ENCODE data around the gene KDM6B.

Gene KDM6B

DNA sequence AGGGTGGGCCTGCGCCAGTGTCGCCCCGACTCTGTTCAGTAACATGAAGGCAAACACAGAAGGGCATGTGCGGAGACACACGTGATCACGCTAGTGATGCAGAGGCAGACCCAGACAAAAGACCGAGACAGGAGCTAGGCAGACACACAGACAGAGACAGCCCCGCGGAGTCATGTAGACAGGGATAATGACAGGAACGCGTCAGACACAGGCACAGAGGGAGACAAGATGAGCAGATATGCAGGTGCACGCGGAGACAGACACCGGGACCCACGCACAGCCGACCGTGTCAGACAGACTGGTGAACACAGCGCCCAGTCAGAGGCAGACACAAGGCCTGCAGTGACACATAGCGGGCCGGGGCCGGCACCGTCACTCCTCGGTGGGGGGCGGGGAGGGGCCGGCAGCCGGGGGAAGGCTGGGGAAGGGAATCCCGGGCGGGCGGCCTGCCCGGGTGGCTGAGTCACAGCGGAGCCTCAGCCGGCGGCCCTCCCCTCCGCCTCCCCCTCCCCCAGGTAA lies 7.4 kb downstream of the KDM6B start:
- Mint-ChIP-seq H3K4me3 (peak overlapping the region; percentile 95 to 99), H3K36me3 (peaks cover 11 to 27% of the 10 kb centered on the region in 2 donors), H3K27ac (peak overlapping the region; percentile 100), H3K9me3 (no peaks in the 10 kb centered on the region), H3K27me3 (no peaks in the 10 kb centered on the region), H3K4me1 (peaks cover 53 to 80% of the 10 kb centered on the region in 2 donors)
- peak; percentile 80 for DNase-seq
- ATAC-seq (replicated peaks) = peak; percentile 34 to 35

DNA sequence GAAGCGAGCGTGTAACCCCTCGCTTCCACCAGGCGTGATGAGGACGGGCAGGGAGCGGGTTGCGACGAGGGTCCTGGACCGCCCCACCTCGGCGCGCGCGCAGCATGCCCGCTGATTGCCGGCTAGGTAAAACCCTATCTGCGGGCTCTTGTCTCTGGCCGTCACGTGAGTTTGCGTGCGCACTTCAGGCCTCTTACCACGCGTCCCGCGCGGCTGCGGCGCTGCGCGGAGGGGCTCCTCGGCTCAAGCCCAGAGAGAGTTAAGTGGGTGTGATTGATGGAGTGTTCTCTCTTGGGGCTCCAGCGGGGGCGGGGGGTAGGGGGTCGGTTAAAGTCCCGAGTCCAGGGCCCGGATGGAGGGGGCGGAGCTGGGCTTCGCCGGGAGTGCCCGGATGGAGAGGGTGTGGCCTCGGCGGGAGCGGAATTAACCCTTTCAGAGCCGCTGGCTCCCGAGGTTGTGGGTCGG lies 7.9 kb downstream of the KDM6B start:
- H3K36me3 Mint-ChIP-seq = peaks cover 14 to 32% of the 10 kb centered on the region in 2 donors
- ATAC-seq (replicated peaks) = peak; percentile 19 to 23
- H3K27ac Mint-ChIP-seq = peak overlapping the region; percentile 100
- H3K4me3 Mint-ChIP-seq = peak overlapping the region; percentile 95 to 99
- H3K4me1 Mint-ChIP-seq = peaks cover 51 to 80% of the 10 kb centered on the region in 2 donors
- peak; percentile 81 for DNase-seq
- H3K9me3 Mint-ChIP-seq = no peaks in the 10 kb centered on the region
- no peaks in the 10 kb centered on the region for H3K27me3 Mint-ChIP-seq

DNA sequence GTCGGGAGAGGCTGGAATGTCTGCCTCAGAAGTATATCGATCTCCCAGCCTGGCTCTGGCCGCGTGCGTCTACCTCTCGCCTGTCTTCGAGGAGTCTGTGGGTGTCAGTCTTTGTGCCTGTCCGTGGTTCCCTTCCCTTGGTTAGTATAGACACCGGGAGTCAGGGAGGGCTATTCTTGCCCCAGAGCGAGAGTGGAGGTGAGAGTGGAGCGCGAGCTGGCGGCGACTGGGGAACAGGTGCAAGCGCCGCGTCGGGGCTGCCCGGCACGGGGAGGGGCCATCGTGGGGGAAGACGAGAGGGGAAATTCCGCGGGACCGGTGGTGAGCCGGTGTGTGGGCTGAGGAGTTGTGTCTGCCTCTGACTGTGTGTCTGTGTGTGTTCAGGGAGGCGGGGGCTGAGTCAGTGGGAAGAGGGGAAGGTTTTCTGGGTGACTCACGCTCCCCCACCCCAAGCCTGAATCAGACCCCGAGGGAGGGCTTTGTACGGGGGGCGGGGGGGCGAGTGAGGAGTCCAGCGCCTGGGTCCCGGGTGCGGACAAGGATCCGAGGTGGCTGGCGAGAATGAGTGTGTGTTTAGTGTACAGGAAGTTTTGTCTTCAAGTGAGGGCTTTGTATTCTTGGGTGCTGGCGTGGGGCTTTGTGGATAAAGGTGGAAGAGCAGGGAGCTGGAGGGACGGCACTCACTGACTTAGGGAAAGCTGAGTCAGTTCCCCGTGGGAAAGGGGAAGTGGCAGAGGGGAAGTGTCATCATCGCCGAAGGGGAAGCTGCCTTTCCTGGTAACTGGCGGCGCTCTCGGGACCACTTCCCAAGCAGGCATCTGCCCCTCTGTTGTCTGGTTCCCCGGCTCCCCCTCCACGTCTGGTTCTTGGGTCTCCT lies 8.6 kb downstream of the KDM6B start:
- Mint-ChIP-seq H3K4me1 (peaks cover 50 to 80% of the 10 kb centered on the region in 2 donors), H3K4me3 (peak overlapping the region; percentile 95 to 99), H3K9me3 (no peaks in the 10 kb centered on the region), H3K27ac (peak overlapping the region; percentile 100), H3K27me3 (no peaks in the 10 kb centered on the region), H3K36me3 (peaks cover 16 to 33% of the 10 kb centered on the region in 2 donors)
- ATAC-seq (replicated peaks) = peak; percentile 49 to 53
- DNase-seq = peak; percentile 97

DNA sequence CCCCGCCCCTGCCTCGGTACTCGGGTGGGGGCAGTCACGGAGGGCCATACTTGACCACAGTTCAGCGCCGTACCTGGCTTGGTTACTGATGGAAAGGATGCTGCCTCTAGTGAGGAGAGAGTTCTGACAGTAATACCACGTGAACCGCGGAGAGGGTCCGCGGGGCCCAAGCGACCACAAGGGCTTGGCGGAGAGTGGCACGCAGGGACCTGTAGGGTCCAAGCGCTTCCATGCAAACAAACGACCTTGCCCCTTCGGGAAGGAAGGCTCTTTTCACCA lies 9.2 kb downstream of the KDM6B start:
- peak overlapping the region; percentile 95 to 99 for H3K4me3 Mint-ChIP-seq
- H3K9me3 Mint-ChIP-seq = no peaks in the 10 kb centered on the region
- ATAC-seq (replicated peaks) (peak; percentile 11 to 15), DNase-seq (no peak)
- H3K27me3 Mint-ChIP-seq = no peaks in the 10 kb centered on the region
- peaks cover 17 to 35% of the 10 kb centered on the region in 2 donors for H3K36me3 Mint-ChIP-seq
- H3K27ac Mint-ChIP-seq = peak overlapping the region; percentile 100
- peaks cover 49 to 77% of the 10 kb centered on the region in 2 donors for H3K4me1 Mint-ChIP-seq

DNA sequence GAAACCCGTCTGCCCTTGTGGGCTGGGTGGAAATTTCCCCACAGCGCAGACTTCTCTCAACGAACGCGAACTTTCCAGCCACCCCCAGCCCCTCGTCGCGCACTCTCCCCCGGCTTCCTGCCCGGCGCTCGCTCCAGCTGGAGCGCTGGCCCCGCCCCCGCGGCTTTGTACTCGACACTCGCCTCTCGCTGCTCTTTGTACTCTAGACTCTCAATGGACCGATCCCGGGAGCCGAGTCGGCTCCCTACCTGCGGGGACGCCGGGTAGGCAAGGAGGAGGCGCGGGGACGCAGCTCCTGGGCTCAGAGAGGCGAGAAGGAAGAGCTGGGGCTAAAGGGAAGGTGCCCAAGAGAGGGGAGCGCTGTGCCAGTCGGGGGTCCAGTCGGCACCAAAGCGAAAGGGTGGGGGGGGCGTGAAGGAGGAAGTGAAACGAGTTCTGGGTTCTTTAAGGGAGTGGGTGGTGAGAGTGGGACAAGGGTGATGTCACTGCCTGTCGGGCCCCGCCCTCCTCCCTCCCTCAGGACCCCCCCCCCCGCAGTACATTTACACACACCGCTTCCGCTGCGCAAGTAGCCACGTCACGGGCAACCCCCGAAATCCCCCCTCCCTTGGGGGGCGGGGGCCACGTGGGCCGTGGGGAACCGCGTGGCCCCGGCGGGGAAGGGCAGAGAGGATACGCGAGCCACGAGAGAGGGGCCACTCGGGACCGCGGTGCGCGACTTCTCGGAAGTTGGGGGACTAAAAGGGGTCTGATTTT lies 9.7 kb downstream of the KDM6B start:
- peak overlapping the region; percentile 100 for H3K27ac Mint-ChIP-seq
- H3K4me1 Mint-ChIP-seq = peaks cover 46 to 72% of the 10 kb centered on the region in 2 donors
- H3K4me3 Mint-ChIP-seq = peak overlapping the region; percentile 95 to 99
- ATAC-seq (replicated peaks) = peak; percentile 35 to 41
- H3K9me3 Mint-ChIP-seq = no peaks in the 10 kb centered on the region
- H3K36me3 Mint-ChIP-seq = peaks cover 18 to 37% of the 10 kb centered on the region in 2 donors
- DNase-seq = peak; percentile 90
- H3K27me3 Mint-ChIP-seq = no peaks in the 10 kb centered on the region

DNA sequence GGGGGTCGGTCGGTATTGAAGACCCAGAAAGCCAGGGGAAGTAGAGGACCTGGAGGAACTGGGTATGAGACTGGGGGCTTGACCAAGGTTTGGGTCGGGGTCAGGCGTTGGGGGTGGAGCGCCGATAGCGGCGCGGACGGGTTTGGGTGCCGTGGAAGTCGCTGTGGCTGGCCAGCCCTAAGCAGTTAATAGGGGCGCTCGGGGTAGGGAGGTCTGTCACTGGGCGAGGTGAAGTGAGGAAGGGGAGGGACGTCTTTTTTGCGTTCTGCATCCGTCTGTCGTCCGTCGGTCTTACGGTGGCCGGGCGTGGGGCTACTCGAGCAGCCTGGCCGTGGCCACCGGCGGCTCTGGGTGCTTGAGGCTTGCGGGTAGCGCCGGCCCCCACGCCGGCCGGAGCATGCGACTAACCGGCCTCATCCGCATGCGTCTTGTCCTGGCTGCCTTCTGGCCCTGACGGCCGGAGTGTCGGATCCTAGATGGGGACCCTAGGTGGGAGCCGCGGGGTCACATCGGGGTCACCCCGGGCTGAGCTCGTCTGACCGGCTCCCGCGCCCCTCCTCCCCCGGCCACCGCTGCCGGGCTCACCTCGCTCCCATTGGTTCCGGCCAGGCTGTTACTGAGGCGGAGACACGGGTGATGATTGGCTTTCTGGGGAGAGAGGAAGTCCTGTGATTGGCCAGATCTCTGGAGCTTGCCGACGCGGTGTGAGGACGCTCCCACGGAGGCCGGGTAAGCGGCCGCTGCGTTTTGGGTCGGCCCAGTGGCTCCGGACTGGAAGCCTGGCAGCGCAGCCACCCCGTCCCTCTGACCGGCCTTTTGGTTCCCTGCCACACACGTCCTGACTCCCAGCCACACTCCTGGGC lies 10.5 kb downstream of the KDM6B start:
- H3K4me1 Mint-ChIP-seq = peaks cover 44 to 72% of the 10 kb centered on the region in 2 donors

DNA sequence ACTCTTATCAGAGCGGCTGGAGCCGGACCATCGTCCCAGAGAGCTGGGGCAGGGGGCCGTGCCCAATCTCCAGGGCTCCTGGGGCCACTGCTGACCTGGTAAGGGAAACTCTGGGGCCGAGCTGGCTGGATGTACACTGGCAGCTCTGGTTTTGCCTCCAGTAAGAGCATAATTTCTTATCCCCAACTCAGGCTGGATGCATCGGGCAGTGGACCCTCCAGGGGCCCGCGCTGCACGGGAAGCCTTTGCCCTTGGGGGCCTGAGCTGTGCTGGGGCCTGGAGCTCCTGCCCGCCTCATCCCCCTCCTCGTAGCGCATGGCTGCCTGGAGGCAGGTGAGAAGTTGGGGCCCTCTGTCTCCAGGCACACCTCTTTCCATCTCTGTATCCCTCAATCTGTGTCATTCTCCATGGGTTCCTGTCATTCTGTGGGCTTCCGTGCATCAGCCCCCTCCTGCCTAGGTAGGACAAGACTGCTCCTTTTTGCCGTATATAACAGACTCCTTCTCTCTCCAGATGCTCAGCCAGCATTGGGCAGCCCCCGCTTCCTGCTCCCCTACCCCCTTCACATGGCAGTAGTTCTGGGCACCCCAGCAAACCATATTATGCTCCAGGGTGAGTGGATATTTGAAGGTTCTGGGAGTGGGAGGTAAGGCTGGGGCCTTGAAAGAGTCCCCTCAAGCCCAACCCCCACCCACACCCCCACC lies 11.5 kb downstream of the KDM6B start:
- Mint-ChIP-seq H3K4me1 (peaks cover 43 to 72% of the 10 kb centered on the region in 2 donors), H3K36me3 (peaks cover 33 to 46% of the 10 kb centered on the region in 2 donors), H3K27ac (peak overlapping the region; percentile 100), H3K9me3 (no peaks in the 10 kb centered on the region), H3K4me3 (peak overlapping the region; percentile 95 to 99), H3K27me3 (no peaks in the 10 kb centered on the region)
- DNase-seq = no peak
- no peak for ATAC-seq (replicated peaks)

More for the DNA sequence above, 10.5 kb downstream of the KDM6B start:
- DNase-seq (peak; percentile 89), ATAC-seq (replicated peaks) (peak; percentile 49 to 53)
- Mint-ChIP-seq H3K36me3 (peaks cover 26 to 38% of the 10 kb centered on the region in 2 donors), H3K9me3 (no peaks in the 10 kb centered on the region), H3K27ac (peak overlapping the region; percentile 100), H3K4me3 (peak overlapping the region; percentile 95 to 99), H3K27me3 (no peaks in the 10 kb centered on the region)

DNA sequence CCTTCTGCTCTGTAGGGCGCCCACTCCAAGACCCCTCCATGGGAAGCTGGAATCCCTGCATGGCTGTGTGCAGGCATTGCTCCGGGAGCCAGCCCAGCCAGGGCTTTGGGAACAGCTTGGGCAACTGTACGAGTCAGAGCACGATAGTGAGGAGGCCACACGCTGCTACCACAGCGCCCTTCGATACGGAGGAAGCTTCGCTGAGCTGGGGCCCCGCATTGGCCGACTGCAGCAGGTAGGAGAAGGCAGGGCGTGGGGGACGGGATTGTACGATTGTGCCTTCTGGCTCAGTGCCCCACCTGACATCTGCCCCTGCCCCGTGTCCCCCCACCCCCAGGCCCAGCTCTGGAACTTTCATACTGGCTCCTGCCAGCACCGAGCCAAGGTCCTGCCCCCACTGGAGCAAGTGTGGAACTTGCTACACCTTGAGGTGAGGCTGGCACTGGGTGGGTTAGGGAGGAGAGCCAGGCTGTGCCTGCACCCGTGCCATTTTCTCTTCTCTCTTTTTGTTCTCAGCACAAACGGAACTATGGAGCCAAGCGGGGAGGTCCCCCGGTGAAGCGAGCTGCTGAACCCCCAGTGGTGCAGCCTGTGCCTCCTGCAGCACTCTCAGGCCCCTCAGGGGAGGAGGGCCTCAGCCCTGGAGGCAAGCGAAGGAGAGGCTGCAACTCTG lies 12.2 kb downstream of the KDM6B start:
- peaks cover 37 to 50% of the 10 kb centered on the region in 2 donors for H3K36me3 Mint-ChIP-seq
- DNase-seq (no peak), ATAC-seq (replicated peaks) (no peak)
- peak overlapping the region; percentile 65 for H3K27ac Mint-ChIP-seq
- peak overlapping the region; percentile 95 to 99 for H3K4me3 Mint-ChIP-seq
- peaks cover 44 to 72% of the 10 kb centered on the region in 2 donors for H3K4me1 Mint-ChIP-seq
- no peaks in the 10 kb centered on the region for H3K9me3 Mint-ChIP-seq
- H3K27me3 Mint-ChIP-seq = no peaks in the 10 kb centered on the region

DNA sequence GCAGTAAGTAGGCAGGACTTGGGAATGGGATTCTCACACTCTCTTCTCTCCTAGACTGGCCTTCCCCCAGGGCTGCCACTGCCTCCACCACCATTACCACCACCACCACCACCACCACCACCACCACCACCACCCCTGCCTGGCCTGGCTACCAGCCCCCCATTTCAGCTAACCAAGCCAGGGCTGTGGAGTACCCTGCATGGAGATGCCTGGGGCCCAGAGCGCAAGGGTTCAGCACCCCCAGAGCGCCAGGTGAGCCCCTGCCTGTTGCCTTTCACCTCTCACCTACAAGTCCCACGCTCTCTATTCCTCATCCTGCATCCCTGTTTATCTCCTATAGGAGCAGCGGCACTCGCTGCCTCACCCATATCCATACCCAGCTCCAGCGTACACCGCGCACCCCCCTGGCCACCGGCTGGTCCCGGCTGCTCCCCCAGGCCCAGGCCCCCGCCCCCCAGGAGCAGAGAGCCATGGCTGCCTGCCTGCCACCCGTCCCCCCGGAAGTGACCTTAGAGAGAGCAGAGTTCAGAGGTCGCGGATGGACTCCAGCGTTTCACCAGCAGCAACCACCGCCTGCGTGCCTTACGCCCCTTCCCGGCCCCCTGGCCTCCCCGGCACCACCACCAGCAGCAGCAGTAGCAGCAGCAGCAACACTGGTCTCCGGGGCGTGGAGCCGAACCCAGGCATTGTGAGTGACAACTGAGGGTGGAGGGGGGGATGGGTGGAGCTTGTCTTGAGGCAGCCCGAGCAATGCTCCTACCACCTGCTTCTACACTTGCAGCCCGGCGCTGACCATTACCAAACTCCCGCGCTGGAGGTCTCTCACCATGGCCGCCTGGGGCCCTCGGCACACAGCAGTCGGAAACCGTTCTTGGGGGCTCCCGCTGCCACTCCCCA lies 13.0 kb downstream of the KDM6B start:
- H3K27me3 Mint-ChIP-seq = no peaks in the 10 kb centered on the region
- peak overlapping the region; percentile 65 for H3K27ac Mint-ChIP-seq
- DNase-seq (no peak), ATAC-seq (replicated peaks) (no peak)
- H3K9me3 Mint-ChIP-seq = no peaks in the 10 kb centered on the region
- peaks cover 43 to 53% of the 10 kb centered on the region in 2 donors for H3K36me3 Mint-ChIP-seq
- peak overlapping the region; percentile 69 to 95 for H3K4me3 Mint-ChIP-seq
- H3K4me1 Mint-ChIP-seq = peaks cover 49 to 73% of the 10 kb centered on the region in 2 donors

DNA sequence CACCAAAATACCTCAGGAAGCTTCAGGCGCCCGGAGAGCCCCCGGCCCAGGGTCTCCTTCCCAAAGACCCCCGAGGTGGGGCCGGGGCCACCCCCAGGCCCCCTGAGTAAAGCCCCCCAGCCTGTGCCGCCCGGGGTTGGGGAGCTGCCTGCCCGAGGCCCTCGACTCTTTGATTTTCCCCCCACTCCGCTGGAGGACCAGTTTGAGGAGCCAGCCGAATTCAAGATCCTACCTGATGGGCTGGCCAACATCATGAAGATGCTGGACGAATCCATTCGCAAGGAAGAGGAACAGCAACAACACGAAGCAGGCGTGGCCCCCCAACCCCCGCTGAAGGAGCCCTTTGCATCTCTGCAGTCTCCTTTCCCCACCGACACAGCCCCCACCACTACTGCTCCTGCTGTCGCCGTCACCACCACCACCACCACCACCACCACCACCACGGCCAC lies 14.1 kb downstream of the KDM6B start:
- DNase-seq (no peak), ATAC-seq (replicated peaks) (no peak)
- no peak overlapping the region for H3K4me3 Mint-ChIP-seq
- no peak overlapping the region for H3K27ac Mint-ChIP-seq
- no peaks in the 10 kb centered on the region for H3K9me3 Mint-ChIP-seq
- H3K27me3 Mint-ChIP-seq = no peaks in the 10 kb centered on the region
- H3K4me1 Mint-ChIP-seq = peaks cover 45 to 68% of the 10 kb centered on the region in 2 donors
- H3K36me3 Mint-ChIP-seq = peaks cover 47 to 51% of the 10 kb centered on the region in 2 donors

DNA sequence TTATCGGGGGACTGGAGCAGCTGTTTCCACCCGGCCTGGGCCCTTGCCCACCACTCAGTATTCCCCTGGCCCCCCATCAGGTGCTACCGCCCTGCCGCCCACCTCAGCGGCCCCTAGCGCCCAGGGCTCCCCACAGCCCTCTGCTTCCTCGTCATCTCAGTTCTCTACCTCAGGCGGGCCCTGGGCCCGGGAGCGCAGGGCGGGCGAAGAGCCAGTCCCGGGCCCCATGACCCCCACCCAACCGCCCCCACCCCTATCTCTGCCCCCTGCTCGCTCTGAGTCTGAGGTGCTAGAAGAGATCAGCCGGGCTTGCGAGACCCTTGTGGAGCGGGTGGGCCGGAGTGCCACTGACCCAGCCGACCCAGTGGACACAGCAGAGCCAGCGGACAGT lies 14.7 kb downstream of the KDM6B start:
- H3K27me3 Mint-ChIP-seq = no peaks in the 10 kb centered on the region
- DNase-seq (no peak), ATAC-seq (replicated peaks) (no peak)
- no peaks in the 10 kb centered on the region for H3K9me3 Mint-ChIP-seq
- peaks cover 49 to 52% of the 10 kb centered on the region in 2 donors for H3K36me3 Mint-ChIP-seq
- no peak overlapping the region for H3K4me3 Mint-ChIP-seq
- peaks cover 46 to 65% of the 10 kb centered on the region in 2 donors for H3K4me1 Mint-ChIP-seq
- no peak overlapping the region for H3K27ac Mint-ChIP-seq
